GM12872 (cell line): ENCODE results near the gene CLIC4.

Experiments used
- TF ChIP-seq, protein P1 (sequence below): IDR thresholded peaks from 3 replicates; pipeline ENCODE4 v1.5.1; 2011; ENCODE audit warnings: low read depth, mild to moderate bottlenecking, low read length, moderate library complexity; ENCODE audit not compliant: insufficient read depth

The CLIC4 gene

DNA sequence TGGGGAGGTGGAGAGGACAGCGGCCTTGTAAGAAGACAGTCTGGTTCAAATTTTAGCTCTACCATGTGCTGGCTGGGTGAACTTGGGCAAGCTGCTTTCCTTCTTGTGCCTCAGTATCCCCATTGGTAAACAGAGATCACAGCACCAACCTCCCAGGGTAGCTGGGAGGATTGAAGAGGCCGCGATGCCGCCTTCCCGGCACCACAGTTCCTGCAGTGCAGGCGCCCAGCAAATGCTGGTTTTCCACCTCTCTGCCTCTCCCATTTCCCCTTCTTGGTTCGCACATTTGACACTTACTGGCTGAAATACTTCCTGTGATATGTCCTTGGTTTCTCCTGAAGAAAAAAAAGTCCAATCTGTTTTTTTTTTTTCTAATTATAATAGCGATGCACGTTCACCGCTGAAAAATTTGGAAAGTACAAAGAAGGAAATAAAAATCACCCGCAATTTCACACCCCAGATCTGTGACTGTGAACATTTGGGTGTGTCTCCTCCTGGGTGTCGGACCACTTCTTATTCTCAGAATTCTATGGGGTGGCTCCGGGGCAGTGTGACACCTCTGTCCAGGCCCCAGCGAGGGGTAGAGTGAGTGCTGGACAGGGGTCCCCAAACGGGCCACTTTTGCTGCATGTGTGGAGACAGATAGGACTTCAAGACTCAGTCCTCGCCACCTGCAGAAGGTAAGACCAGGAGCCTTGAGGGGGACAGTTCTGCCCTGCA, 111.7 kb downstream of the CLIC4 start:
- TF ChIP-seq, protein P1, sequence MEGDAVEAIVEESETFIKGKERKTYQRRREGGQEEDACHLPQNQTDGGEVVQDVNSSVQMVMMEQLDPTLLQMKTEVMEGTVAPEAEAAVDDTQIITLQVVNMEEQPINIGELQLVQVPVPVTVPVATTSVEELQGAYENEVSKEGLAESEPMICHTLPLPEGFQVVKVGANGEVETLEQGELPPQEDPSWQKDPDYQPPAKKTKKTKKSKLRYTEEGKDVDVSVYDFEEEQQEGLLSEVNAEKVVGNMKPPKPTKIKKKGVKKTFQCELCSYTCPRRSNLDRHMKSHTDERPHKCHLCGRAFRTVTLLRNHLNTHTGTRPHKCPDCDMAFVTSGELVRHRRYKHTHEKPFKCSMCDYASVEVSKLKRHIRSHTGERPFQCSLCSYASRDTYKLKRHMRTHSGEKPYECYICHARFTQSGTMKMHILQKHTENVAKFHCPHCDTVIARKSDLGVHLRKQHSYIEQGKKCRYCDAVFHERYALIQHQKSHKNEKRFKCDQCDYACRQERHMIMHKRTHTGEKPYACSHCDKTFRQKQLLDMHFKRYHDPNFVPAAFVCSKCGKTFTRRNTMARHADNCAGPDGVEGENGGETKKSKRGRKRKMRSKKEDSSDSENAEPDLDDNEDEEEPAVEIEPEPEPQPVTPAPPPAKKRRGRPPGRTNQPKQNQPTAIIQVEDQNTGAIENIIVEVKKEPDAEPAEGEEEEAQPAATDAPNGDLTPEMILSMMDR = no peak

DNA sequence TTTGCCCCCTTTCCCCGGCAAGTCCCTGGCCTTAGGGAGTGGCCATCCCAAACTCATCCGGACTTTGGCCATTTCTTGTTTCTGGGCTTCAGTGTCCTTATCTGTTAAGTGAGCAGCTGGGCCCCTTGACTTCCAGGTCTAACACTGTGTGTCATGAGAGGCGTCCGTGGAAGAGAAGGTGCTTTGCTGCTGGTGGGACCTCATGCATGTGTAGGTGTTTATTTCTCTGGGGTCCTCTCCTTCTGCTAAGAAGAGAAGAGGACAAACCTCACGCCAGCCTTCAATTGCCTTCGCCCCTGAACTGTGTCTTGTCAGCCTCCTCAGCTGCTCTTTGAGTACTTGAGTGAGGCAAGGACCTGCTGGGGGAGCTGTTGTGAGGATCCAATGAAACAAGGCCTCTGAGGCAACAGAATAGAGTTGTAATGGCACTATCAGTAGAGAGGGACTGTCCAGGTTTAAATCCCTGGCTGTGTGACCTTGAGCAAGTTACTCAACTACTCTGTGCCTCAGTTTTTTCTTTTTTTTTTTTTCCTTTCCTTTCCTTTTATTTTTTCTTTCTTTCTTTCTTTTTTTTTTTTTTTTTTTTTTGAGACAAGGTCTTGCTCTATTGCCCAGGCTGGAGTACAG, 112.4 kb downstream of the CLIC4 start:
- TF ChIP-seq, protein P1 = 0 out of 3 replicates have a peak, but pooled peaks have one; percentile 21

DNA sequence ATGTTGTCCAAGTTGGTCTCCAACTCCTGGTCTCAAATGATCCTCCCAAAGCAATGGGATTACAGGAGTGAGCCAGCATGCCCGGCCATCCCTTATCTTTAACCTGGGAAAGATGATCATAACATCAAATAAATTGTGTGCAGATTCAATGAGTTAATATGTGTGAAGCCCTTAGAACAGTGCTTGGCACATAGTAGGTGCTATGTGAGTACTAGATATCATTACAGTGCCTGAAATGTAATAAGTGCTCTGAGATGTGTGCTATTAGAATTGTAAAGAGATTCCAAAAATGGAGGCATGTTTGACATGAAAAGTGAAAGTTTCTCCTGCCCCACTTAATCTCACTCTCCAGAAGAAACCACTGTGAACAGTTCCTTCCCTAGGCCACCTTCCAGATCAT, 113.0 kb downstream of the CLIC4 start:
- TF ChIP-seq, protein P1 = no peak

DNA sequence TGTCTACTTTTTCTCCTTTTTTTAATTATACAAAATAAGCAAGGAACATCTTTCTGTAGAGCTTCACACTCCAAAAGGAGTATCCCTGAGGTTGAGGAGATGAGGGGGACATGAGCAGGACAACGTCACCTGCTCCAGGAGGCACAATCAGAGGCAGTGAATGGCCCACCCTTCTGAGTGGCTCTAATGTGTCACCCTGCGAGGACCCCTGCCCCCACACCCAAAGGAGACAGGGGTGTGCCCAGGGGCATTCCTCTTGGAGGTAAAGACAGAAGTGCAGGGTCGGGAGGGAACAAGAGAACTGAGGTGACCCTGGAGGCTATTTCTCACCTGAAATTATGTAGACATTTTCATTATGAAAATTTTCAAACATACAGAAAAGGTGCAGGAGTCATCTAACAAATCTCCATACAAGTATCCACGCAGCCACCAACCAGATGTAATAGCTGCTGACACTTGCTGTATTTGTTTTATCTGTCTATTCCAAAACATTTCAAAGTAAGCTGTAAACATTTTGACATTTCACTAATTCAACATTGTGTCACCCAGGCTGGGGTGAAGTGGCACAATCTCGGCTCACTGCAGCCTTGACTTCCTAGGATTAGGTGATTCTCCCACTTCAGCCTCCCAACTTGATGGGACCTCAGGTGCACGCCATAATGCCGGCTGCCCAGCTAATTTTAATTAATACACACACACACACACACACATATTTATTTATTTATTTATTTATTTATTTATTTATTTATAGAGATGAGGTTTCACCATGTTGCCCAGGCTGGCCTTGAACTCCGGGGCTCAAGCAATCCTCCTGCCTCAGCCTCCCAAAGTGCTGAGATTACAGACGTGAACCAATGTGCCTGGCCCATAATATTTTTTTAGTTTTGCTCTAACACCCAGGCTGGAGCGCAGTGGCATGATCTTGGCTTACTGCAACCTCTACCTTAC, 114.1 kb downstream of the CLIC4 start:
- TF ChIP-seq, protein P1 = no peak

DNA sequence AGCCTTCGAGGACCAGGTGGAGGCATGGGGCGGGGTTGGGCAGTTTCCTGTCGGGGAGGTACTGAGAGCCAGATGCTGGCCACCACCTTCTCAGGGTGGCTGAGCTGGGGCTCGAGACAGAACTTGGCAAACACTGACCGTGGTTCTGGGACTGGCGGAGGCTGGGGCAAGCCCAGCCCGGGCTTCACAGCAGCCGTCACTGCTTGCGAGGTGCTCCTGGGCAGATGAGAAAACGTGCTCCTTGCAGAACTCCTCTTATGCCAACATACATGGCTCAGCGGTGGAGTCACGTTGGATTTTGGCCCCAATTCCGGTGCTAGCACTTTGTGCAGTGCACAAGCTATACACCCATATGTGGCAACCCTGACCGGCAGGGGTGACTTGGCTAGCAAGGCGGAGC, 115.6 kb downstream of the CLIC4 start:
- TF ChIP-seq, protein P1 = no peak

DNA sequence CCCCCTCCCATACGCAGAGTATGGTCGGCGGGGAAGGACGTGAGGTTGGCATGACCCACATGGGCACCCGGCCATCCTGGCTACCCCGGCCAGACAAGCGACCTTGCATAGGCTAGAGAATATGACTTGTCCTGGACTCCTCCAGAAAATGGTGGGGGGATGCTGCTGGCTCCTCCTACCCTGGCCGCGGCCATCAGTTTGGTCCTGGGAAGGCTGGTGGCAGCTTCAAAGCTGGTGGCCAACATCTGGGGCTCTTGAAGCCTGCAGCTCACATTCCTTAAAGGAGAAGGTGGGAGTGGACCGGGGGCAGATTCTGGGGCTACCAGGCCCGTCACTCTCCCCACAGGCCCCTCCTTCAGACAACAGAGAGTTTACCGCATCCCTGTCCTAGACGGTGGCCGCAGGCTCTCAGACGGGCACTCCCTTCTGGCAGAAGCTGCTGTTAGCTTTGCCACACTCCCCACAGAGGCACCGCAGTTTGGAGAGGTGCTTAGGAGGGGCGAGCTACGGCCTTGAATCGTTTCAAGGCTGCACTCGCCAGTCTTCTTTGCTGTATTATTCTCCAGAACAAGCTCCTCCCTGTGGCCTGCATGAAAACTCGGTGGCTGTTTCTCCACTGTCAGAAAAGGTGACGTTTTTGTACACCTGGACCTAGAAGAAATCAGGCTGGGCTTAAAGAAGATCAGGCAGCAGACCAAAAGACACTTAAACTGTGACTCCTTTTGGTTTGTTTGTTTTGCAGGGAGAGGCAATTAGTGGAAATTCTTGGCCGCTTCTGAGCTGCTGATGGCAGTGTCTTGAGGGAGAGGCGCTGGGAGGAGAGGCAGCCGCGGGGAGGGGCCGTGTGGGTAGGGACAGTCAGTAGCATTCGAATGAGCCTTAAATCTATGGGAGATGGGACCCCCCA, 116.8 kb downstream of the CLIC4 start:
- TF ChIP-seq, protein P1 = no peak
